Fibroblast of pulmonary artery (primary cell): ENCODE measurements around the gene DHX30.
"Not testable (repeated sequence)": the region's sequence is repeated elsewhere in the genome, so short reads cannot be mapped to it uniquely, and the experiment has no call there.

ENCODE experiments used
- DNase-seq: peaks from one replicate; pipeline ENCODE4 v3.0.0-alpha.2; 2010; ENCODE audit warnings: low read depth
- H3K4me3 ChIP-seq: replicated peaks from 2 replicates; pipeline ENCODE4 v1.5.1; 2011; ENCODE audit warnings: low read depth, mild to moderate bottlenecking, control low read depth, low read length, moderate library complexity
- CTCF ChIP-seq: IDR thresholded peaks from 2 replicates; pipeline ENCODE4 v1.5.1; 2011; ENCODE audit warnings: mild to moderate bottlenecking, control low read depth, low read length, inconsistent platforms; ENCODE audit errors: missing control alignments

DHX30 gene

GRCh38 chr3:47802734-47803479 is at the start of gene DHX30:
Gene DHX30, plus strand, starts transcription at chr3:47803138. Its CDS starts 7,546 bp downstream, at chr3:47810684.
- TF ChIP-seq CTCF = no peak
- peak; percentile 87 for DNase-seq
- H3K4me3 ChIP-seq = peak within 1 kb of the TSS; percentile 89

GRCh38 chr3:47758261-47759025 is 44.5 kb upstream of the DHX30 start:
- no peak overlapping the region for H3K4me3 ChIP-seq
- TF ChIP-seq CTCF = no peak
- DNase-seq = no peak

GRCh38 chr3:47760207-47760606 is 42.7 kb upstream of the DHX30 start:
- DNase-seq, H3K4me3 ChIP-seq: not testable (repeated sequence)

- no peak for DNase-seq
- H3K4me3 ChIP-seq = no peak overlapping the region
- no peak for TF ChIP-seq CTCF
Measured at GRCh38 chr3:47761046-47761445, 41.9 kb upstream of the DHX30 start.

GRCh38 chr3:47762233-47762632 is 40.7 kb upstream of the DHX30 start:
- H3K4me3 ChIP-seq = no peak overlapping the region
- DNase-seq = peak; percentile 18
- TF ChIP-seq CTCF = no peak

GRCh38 chr3:47766186-47766585 is 36.8 kb upstream of the DHX30 start:
- TF ChIP-seq CTCF = no peak
- DNase-seq = no peak
- H3K4me3 ChIP-seq = no peak overlapping the region

- no peak for TF ChIP-seq CTCF
- DNase-seq = no peak
- no peak overlapping the region for H3K4me3 ChIP-seq
Measured at GRCh38 chr3:47772047-47772446, 30.9 kb upstream of the DHX30 start.
